Stimulated activated CD8-positive, alpha-beta memory T cell treated with anti-CD3 and anti-CD28 coated beads, Interleukin-7, amount 100 ng/mL, for 48 hours (primary cell): ENCODE results near the gene NUP188.
"Not testable (repeated sequence)": the region's sequence is repeated elsewhere in the genome, so short reads cannot be mapped to it uniquely, and the experiment has no call there.

Experiments used
- DNase-seq, 2 donors: peaks; one replicate each; pipeline ENCODE4 v3.0.0-alpha.2; 2020; ENCODE audit warnings: low read depth in 1 of 2; ENCODE audit errors: extremely low read depth in 1 of 2

NUP188 gene

DNA sequence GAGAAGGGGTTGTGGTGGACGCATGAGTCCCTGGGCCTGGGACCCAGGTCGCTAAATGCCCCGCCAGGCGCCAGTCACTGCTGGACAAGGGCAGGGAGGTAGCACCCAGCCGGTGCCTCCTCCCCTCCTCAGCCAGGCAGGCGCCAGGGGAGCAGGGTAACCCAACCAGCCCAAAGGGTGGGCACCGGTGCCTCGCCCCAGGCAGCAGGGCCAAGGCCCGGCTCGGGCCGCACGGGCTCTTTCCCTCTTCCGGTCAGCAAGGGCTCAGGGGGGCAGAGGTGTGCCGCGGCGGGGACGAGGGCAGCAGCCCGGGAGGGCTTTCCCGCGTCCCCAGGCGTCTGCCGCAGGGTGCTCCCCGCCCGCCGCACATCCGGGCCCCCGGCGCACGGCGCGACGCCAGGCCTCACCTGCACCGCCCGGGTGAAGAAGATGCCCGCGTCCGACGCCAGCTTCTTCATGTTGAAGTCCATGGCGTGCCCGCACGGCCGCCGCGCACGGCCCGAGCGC is 80.2 kb downstream of the NUP188 start:
- DNase-seq: peak; percentile 35 to 40

DNA sequence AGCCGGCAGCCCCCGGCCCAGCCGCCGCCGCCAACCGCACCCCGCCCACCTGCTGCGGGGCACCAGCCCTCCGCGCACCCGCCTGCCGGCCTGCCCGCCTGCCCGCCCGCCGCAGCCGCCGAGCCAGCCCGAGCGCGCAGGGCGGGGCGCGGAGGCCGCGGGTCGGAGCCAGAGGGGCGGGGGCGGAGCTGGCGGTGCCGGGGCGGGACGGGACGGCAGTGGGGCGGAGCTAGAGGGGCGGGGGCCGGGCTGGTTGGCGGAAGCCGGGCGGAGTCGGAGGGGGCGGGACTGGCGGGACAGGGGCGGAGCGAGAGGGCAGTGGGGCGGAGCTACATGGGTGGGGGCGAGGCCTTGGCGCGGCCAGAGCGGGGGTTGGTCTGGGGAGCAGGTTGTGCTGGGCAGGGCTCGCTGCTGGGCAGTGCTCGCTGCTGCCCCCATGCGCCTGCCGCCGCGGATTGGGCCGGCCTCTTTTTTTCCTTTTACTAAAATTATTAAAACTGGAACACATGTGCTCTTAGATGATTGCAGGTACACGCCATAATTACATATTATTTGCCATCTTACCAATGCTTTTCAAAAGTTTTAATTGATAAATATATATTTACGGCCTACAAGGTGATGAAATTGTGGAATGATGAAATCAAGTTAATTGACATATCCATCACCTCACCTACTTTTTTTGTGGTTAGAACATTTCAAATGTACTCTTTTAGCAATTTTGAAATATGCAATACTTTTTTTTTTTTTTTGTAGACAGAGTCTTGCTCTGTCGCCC is 80.9 kb downstream of the NUP188 start, which contains the start of gene SH3GLB2:
Gene SH3GLB2, minus strand, starts transcription at position 140 of the 775 bp plus-strand sequence. CDS start 177 bp downstream, outside the sequence.
- peak; percentile 89 to 91 for DNase-seq

DNA sequence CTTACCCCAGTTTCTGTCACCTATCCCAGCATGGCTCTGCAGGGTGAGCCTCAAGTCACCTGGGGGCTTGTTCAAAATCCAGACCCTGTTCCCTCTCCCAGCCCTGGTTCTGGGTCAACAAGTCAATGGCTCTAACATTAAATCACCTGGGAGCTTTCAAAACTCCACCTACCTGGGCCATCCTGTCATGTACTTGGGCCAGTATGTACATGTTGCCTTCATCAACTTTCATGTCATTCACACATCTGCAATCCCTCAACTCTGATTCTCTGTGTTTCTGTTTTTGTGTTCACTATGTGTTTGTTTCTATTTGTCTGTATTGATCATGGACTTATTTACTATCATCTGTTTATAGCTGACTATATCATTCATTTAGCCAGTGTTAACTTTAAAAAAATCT is 82.7 kb downstream of the NUP188 start:
- DNase-seq: no peak

DNA sequence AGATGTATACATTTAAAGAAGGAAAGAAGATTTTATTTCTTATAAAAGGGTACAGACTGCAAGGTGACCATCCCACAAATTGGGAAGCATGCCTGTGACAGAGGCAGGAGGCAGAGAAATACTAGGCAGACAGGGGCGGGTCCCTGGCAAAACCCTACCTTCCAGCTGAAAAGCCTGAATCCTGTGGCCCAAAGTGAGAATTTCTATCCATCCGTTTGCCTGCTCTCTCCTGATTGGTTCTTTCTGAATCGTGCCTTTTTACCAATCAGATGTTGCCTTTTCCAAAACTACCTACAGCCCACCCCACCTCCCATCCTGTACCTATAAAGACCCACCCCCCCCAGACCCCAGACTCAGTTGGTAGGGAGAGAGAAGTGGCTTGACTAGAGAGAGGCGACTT is 84.0 kb downstream of the NUP188 start:
- DNase-seq: no peak

DNA sequence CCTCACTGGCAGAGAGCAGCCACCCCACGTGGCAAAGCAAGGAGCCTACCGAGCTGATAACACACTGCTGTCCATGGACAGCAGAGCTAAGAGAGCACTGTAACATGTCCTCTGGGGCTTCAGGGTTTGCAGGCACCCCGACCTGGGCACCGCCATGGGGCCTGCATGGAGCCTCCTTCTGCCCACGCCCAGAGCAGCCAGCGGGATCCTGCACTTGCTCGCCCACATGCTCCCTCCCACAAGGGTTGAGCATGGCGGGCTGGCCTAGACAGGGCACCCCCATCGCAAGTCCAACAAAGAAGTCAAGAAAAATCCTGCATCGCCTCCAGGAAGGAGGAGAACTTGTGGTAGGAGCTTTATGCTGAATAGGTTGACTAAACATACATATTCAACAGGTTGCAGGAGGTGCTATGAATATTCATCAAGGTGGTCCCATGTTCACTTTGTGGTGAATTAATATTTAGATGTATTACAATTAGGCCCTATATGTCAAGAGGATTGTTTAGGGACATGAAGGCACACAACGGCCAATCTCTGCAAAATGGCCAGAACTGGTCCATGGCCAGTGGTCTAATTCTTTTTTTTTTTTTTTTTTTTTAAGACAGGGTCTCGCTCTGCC is 85.2 kb downstream of the NUP188 start:
- DNase-seq: no peak

DNA sequence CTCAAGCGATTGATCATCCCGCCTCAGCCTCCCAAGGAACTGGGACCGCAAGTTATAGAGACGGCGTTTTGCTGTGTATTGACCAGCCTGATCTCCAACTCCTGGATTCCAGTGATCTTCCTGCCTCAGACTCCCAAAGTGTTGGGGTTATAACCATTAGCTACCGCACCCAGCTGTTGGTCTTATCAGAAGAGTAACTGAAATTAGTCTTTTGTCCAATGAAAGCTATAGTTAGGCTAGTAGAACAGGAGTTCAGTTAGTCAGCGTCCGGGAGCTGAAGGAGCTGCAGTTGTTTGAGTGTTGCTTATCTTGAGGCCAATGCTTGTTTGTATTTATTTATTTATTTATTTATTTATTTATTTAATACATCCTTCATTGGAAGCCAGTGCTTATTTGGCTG is 85.7 kb downstream of the NUP188 start:
- DNase-seq: no peak

DNA sequence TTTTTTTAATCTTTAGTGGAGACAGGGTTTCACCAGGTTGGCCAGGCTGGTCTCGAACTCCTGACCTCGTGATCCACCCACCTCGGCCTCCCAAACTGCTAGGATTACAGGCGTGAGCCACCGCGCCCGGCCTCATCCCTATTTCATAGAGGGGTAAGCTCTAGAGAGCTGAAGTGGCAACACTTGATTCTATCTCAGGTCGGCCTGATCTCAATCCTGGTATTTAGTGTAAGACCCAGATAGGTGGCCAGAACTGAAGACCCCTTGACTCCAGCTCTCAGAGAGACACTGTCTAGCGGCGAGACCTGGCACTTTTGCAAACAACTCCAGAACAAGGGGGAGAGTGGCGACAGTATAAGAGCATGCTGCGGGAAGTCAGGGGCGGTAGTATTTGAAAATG is 88.3 kb downstream of the NUP188 start:
- DNase-seq: not testable (repeated sequence)

DNA sequence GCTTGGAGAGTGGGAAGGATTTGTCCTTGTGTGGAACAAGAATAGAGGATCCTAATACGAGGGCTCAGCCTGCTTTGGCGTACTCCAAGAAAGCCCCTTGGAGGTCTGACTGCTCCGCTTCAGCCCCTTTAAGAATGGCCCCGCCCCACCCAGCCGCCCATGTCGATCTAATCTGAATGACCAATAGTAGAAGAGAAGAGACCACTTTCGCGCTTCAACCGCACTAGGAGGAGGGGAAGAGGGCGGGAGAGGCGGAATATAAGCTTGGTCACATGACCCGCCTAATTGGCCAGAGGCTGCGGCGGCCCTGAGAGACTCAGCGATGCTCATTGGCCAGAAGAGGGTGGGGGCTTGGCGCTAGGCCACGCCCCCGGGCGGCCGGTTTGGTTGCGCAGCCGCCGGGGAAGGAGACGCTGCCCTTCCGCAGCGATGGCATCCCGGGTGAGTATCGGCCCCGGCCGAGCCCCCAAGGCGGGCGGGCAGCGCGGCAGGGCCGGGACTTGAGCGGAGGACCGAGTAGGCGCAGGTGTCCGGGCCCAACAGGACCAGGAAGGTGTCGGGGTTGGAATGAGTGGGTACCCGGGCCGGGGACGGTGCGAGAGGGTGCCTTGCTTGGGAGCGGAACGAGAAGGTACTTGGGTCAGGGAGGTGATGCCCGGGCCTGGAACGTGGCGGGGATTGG is 88.9 kb downstream of the NUP188 start, which contains the start of gene MIGA2:
Gene MIGA2, plus strand, starts transcription at position 386 of the 682 bp plus-strand sequence. CDS start 3,969 bp downstream, outside the sequence.
- peak; percentile 91 to 97 for DNase-seq

DNA sequence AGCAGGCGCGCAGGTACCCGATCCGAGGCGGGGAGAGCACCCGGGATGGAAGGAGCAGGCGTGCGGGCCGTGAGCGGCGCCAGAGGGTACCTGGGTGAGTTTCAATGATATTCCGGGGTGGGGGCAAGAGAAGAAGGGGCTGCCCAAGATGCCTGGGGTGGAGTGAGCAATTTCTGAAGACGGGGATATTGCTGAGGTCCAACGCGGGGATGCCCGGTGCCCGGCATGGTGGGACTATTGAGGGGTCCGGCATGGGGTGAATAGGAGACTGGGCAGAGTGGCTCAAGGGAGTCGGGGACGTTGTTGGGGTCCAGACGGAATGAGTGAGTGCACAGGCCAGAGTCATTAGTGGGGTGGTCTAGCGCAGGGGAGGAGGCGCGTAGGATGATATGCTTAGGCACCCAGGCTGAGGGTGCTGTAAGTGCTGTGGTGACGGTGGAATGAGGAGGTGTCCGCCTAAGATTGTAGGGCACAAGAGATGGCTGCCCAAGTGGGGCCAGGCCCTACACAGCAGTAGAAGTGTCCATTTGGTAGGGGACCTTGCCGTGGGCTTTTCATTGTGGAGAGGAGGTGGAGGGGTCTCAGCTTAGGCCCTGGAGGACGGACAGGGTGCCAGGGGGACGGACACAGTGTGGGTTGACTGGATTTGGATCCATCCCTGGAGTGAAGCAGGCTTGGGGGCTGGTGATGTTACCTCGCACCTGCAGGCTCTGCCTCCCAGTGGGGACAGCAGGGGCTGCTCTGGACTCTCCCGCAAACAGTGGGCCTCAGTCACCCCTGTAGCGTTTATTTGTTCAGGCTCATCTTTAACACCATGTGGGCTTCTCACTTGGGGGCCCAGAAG is 89.6 kb downstream of the NUP188 start:
- DNase-seq: no peak

DNA sequence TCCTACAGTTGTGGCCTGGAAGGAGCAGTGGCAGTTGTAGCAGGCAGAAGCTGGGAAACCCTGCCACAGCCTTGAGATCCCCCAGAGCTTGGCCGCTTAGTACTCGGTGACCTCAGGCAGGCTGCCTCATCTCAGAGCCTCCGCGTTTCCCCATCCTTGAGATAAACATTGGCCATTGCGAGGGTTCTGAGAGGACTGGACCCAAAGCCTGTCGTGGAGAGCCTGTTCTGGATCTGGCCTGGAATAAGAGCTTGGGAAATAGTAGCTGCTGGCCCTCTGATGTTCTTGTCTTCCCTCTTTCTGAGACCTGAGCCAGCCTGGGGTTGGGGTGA is 90.2 kb downstream of the NUP188 start:
- DNase-seq: no peak

DNA sequence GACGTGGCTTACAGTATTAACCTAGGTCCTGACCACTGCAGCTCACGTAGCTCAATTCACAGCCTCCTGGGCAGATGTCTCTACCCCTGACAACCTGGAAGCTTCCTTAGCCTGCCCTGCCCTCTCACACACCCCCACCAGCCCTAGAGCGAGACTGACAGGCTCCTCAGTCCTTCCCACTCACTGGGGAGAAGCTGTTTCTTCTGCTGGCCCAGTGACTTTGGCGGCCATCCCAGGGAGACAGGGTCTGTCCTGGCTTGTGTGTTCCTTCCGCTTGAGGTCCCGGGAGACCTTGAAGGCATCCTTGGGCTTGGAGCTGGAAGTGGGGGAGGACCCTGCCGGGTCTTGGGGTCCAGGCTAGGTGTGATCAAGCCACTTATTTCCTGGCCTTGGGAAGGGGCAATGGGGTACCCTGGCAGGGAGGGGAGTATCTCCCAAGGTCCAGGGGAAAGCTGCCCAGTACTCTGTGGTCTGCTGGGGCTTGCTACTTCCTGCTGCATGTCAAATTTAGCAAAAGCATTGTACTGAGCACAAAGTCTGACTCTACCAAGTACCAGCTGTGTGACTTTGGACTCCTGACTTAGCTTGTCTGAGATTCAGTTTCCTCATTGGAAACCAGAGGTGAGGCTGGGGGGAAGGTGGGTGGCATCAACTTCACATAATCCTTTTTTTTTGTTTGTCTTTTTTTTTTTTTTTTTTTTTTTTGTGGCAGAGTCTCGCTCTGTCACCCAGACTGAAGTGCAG is 90.8 kb downstream of the NUP188 start:
- no peak for DNase-seq

DNA sequence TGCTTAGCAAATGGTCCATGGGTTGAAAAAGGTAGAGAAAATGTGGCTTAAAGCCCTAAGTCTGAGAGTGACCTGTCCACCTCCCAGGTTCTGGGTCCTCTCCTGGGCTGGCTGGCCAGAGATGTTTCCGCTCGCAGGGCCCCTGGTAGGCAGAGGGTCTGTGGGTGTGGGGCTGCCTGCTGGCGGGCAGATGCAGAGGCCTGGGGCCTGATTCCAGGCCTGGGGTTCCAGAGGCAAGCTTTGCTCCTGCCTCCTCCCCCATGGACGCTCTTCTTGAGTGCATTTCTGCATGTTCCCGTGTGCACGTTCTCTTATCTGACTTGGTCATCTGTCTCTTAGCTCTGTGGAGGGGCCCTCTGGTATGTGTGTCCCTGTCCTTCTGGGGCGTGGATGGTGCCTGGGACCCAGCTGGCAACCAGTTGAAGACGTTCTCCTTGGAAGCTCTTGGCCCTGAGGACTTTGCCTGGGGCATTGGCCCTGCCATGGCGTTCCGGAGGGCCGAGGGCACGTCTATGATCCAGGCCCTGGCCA is 92.7 kb downstream of the NUP188 start:
- no peak for DNase-seq

DNA sequence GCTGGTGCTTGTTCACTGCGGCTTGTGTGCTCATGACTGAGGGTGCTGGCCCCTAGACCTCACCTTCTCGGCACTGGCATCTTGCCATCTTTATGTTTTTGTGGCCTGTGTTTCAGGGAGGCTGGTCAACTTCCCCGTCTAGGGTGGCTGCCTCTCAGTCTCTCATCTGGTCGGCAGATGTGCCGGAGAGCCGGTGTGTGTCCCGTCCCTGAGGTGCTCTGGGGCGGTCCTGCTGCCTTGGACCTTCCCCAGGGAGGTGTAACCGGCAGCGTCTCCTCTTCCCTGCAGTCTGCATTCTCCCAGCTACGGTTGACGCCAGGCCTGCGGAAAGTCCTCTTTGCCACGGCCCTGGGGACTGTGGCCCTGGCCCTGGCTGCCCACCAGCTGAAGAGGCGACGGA is 94.5 kb downstream of the NUP188 start:
- DNase-seq: no peak

DNA sequence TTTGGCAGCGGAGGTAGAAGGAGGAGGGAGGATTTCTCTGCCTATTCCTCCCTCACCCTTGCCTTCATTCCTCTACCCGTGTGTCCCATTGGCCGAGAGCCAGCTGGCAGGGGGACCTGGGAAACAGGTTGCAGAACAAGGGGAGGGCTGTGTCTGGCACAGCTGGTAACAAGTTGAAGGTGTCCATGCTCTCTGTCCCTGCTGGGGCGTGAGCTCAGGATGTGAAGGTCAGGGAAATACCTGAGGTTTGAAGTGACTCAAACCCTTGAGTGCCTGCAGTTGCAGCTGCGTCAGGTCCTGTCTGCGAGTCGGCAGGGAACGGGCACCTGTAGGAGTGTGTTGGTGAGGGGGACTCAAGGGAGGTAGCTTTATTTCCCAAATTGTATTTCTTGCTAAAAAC is 105.1 kb downstream of the NUP188 start:
- no peak for DNase-seq

DNA sequence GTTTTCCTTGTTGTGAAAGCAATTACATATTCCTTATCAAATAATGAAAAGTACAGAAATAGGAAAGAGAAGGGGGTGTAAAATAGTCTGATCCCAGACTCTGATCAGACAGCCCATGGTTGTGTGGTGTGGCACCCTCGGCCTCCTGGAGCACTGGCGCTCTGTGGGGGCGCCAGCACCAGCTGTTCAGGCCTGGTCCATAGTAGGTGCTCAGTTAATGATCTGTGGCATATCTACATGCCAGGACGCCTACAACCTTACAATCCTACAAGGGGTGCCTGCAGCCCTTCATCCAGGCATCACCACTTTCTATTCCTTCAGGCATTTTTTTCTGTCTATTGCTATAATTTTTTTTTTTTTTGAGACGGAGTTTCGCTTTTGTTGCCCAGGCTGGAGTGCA is 105.5 kb downstream of the NUP188 start:
- no peak for DNase-seq

DNA sequence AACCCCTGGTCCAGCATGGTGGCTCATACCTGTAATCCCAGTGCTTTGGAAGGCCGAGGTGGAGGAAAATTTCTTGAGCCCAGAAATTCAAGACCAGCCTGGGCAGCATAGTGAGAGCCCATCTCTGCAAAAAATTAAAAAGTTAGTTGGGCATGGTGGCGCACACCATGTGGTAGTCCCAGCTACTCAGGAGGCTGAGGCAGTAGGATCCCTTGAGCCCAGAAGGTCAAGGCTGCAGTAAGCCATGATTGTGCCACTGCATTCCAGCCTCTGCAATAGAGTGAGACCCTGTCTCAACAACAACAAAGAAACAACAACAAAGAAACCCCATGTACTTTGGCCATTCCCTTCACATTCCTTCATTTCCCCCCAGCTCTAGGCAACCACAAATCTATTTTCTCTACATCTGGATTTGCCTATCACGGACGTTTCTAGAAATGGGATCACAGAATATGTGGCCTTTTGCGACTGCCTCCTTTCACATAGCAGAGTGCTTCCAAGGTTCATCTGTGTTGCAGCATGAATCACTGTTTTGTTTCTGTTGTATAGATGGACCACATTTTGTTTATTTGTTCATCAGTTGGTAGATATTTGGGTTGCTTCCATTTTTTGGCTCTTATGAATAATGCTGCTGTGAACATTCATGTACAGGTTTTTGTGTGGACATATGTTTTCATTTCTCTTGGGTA is 106.8 kb downstream of the NUP188 start:
- DNase-seq: no peak
